PC-9 (cell line): ENCODE measurements around the gene PRKCA.

Experiments used
- CTCF ChIP-seq: fragments of 200-600 bp; sonication (generic); conservative IDR thresholded peaks from 2 replicates; pipeline ENCODE4 v1.6.1; 2017; ENCODE audit warnings: mixed run types, antibody characterized with exemption, mild to moderate bottlenecking, moderate library complexity
- EZH2 ChIP-seq: fragments of 200-600 bp; sonication (generic); IDR thresholded peaks from 2 replicates; pipeline ENCODE4 v1.8.0; 2017; ENCODE audit warnings: antibody characterized with exemption, low read depth

GRCh38 chr17:66712453-66712852 lies 410.0 kb downstream of the PRKCA start:
- TF ChIP-seq EZH2 (no peak), CTCF (no peak)
